Measurements from ENCODE around the gene AKAP9.

AKAP9 gene

GRCh38 chr7:92051655-92052054 lies 111.0 kb downstream of the AKAP9 start:
- Mint-ChIP-seq H3K4me1 (no peaks in the 10 kb centered on the region), H3K27ac (no peak overlapping the region), H3K4me3 (no peak overlapping the region), H3K27me3 (ENCODE audit: low read depth, poor library complexity) (no peaks in the 10 kb centered on the region), H3K36me3 (ENCODE audit: low read depth) (peaks cover 33% of the 10 kb centered on the region), H3K9me3 (no peaks in the 10 kb centered on the region)
- TF ChIP-seq, protein P1, sequence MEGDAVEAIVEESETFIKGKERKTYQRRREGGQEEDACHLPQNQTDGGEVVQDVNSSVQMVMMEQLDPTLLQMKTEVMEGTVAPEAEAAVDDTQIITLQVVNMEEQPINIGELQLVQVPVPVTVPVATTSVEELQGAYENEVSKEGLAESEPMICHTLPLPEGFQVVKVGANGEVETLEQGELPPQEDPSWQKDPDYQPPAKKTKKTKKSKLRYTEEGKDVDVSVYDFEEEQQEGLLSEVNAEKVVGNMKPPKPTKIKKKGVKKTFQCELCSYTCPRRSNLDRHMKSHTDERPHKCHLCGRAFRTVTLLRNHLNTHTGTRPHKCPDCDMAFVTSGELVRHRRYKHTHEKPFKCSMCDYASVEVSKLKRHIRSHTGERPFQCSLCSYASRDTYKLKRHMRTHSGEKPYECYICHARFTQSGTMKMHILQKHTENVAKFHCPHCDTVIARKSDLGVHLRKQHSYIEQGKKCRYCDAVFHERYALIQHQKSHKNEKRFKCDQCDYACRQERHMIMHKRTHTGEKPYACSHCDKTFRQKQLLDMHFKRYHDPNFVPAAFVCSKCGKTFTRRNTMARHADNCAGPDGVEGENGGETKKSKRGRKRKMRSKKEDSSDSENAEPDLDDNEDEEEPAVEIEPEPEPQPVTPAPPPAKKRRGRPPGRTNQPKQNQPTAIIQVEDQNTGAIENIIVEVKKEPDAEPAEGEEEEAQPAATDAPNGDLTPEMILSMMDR (IDR thresholded peaks at IDR 0.05), result no peak
- DNase-seq, result no peak

DNA sequence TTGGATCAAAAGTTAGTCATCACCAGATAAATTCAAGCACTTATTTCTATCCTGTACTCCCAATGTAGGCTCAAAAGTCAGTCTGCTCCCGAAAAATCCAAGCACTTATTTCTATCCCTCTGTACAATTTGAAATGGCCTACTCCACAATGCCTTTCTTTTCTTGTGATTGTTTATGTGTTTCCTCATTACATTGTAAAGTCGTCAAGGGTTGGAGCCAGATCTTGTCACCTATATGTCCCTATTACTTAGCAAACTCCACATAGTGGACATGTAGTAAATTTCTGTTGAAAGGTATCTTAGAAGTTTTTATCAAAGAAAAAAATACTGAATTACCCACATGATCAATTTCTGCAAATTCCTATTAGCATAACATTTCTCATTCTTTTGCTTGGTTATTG lies 111.5 kb downstream of the AKAP9 start:
- H3K9me3 Mint-ChIP-seq, result no peaks in the 10 kb centered on the region
- peaks cover 30% of the 10 kb centered on the region for H3K36me3 Mint-ChIP-seq (ENCODE audit: low read depth)
- no peak overlapping the region for H3K4me3 Mint-ChIP-seq
- H3K27ac Mint-ChIP-seq, result no peak overlapping the region
- H3K4me1 Mint-ChIP-seq, result no peaks in the 10 kb centered on the region
- no peaks in the 10 kb centered on the region for H3K27me3 Mint-ChIP-seq (ENCODE audit: low read depth, poor library complexity)
- DNase-seq, result no peak
- TF ChIP-seq, protein P1 (IDR thresholded peaks at IDR 0.05), result no peak

DNA sequence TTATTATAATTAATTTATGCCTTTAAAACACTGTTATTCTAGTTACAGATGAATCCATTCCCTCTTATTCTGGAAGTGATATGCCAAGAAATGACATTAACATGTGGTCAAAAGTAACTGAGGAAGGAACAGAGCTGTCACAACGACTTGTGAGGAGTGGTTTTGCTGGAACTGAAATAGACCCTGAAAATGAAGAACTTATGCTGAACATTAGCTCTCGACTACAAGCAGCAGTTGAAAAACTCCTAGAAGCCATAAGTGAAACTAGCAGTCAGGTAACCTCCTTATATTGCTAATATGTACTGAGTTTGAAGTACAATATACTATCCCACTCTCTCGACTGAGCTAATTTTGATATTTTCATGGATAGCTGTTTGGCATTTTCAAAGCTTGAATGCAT lies 112.0 kb downstream of the AKAP9 start:
- DNase-seq, result no peak
- Mint-ChIP-seq H3K36me3 (ENCODE audit: low read depth) (peaks cover 27% of the 10 kb centered on the region), H3K27ac (no peak overlapping the region), H3K4me1 (no peaks in the 10 kb centered on the region), H3K9me3 (no peaks in the 10 kb centered on the region), H3K4me3 (no peak overlapping the region), H3K27me3 (ENCODE audit: low read depth, poor library complexity) (no peaks in the 10 kb centered on the region)
- TF ChIP-seq, protein P1 (IDR thresholded peaks at IDR 0.05), result no peak

DNA sequence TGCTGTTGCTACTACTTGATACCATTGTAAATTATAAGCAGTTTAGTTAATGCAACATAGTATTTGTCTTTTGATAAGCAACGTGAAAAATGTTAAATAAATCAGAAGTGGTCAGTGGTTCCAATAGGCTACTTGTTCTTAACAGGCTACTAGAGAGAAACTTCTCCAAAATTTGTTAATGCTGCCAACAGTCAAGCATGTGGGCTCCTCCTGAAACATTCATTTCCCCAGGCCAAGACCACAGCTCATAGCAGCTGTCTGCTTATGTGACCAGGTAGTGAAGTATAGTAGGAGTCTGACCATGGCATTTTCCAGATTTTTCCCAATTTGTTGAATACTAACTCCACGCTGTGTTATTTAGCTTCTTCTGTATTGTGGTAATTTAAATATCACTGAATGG lies 112.7 kb downstream of the AKAP9 start:
- no peaks in the 10 kb centered on the region for H3K4me1 Mint-ChIP-seq
- TF ChIP-seq, protein P1 (IDR thresholded peaks at IDR 0.05), result no peak
- H3K4me3 Mint-ChIP-seq, result no peak overlapping the region
- H3K36me3 Mint-ChIP-seq (ENCODE audit: low read depth), result peaks cover 25% of the 10 kb centered on the region
- DNase-seq, result no peak
- H3K27ac Mint-ChIP-seq, result no peak overlapping the region
- H3K27me3 Mint-ChIP-seq (ENCODE audit: low read depth, poor library complexity), result no peaks in the 10 kb centered on the region
- H3K9me3 Mint-ChIP-seq, result no peaks in the 10 kb centered on the region

DNA sequence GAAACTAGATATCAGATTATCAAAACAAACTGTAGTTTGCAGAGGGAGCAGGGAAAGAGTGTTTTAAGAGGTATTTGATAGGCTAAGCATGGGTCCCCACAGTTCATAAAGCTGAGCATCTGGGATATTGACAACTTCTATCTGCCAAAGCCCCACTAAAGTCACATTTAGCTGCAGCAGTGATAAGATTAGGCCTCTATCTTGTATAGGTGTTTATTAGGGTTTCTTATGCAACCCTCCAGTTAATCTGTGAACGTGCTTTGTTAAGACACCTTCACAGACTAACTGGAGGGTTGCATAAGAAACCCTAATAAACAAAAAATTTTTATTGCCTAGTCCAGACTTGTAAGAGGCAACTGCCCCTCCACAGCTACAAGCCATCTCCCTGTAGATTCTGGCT lies 115.6 kb downstream of the AKAP9 start:
- Mint-ChIP-seq H3K27me3 (ENCODE audit: low read depth, poor library complexity) (no peaks in the 10 kb centered on the region), H3K9me3 (no peaks in the 10 kb centered on the region), H3K27ac (no peak overlapping the region), H3K4me3 (no peak overlapping the region), H3K4me1 (no peaks in the 10 kb centered on the region), H3K36me3 (ENCODE audit: low read depth) (no peaks in the 10 kb centered on the region)
- no peak for DNase-seq
- TF ChIP-seq, protein P1 (IDR thresholded peaks at IDR 0.05), result no peak

DNA sequence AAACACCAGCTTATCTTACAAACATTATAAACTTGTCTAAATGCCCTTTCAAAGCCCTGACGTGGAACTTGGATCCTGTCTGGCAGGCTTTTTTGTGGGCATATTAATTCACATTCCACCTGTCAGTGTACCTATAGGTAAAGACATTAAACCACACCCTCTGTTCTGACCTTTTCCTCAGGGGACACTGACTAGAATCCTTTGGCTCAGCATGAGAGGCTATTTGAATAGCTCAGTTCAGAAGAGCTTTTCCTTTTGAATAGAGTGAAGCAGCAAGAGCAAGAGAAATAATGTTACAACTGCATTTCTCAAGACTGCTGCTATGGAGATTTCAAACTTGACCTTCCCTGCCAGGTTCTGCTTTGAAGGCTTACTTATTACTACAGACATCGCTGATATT lies 116.7 kb downstream of the AKAP9 start:
- Mint-ChIP-seq H3K9me3 (no peaks in the 10 kb centered on the region), H3K4me1 (no peaks in the 10 kb centered on the region), H3K36me3 (ENCODE audit: low read depth) (peaks cover 5% of the 10 kb centered on the region), H3K27me3 (ENCODE audit: low read depth, poor library complexity) (no peaks in the 10 kb centered on the region), H3K27ac (peak overlapping the region; percentile 32), H3K4me3 (no peak overlapping the region)
- no peak for DNase-seq
- TF ChIP-seq, protein P1 (IDR thresholded peaks at IDR 0.05), result no peak

Measured in nephron progenitor cell (in vitro differentiated cells).